HPDE6-E6E7 (cell line): ENCODE results near the gene SETD4.
"Not testable (repeated sequence)": the region's sequence is repeated elsewhere in the genome, so short reads cannot be mapped to it uniquely, and the experiment has no call there.

Experiments
- DNase-seq: peaks from one replicate; pipeline ENCODE4 v3.0.0; 2011; ENCODE audit warnings: missing footprints; ENCODE audit errors: extremely low spot score

Gene SETD4

DNA sequence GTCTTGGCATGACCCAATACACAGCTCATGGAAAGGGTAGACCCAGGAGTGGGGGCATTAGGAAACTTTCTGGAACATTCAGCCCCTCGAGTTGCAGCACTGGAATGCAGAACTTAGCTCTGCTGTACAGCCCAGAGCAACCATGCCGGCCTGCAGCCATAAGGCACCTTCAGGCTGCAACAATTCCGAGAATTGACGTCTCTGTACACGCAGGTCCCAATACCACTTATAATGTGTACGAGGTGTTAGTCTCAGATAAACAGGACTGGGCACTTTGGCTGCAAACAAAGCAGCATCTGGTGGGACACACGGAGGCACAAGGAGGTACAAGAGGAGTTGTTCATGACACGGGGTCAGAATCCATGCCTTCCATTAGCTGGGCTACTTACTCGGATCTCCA is 17.4 kb upstream of the SETD4 start:
- DNase-seq: no peak

GRCh38 chr21:36076878-36077655 is 16.7 kb upstream of the SETD4 start:
- no peak for DNase-seq

DNA sequence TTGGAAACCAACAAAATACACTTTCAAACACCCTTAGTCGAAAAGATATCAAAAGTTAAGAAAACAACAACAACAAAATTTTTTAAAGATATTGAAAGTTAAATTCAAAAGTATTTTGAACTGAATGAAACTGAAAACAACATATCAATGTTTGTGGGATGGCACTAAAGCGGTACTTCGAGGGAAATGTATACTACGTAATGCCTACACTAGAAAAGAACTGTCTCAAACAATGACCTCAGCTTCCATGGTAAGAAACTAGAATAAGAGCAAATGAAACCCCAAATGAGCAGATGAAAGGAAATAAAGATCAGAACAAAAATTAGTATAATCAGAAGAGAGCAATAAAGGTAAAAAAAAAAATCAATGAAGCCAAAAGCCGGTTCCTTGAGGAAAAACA is 15.6 kb upstream of the SETD4 start:
- no peak for DNase-seq

DNA sequence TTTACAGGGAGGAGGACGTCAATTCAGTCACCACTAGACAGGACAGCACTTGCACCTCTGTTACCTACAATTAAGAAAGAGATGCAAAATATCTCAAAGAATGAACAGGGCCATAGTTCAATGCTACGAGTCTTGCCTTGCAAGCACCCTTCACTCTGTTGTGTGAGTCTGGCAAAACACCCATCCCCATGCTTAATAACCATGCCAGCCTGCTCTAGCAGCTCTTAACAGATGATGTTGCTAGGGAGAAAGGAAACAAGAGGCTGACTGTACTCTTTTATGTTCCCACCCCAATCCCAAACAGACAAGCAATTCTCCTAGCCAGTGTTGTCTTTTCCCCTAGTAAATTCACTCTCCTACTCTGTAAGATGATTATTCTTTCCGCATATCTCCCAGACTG is 14.8 kb upstream of the SETD4 start:
- DNase-seq: no peak

GRCh38 chr21:36073911-36074310 is 13.6 kb upstream of the SETD4 start:
- not testable (repeated sequence) for DNase-seq

GRCh38 chr21:36073181-36073580 is 12.9 kb upstream of the SETD4 start:
- no peak for DNase-seq

- no peak for DNase-seq
Observed at GRCh38 chr21:36072453-36073162, 12.3 kb upstream of the SETD4 start.

- DNase-seq: no peak
Observed at GRCh38 chr21:36070999-36071398, 10.7 kb upstream of the SETD4 start.

GRCh38 chr21:36069713-36070583 is 9.6 kb upstream of the SETD4 start, which contains the start of gene CBR1:
TSS of gene CBR1 (plus strand) at chr21:36070024. CDS start at chr21:36070116, 92 bp downstream.
- DNase-seq: peak; percentile 73

DNA sequence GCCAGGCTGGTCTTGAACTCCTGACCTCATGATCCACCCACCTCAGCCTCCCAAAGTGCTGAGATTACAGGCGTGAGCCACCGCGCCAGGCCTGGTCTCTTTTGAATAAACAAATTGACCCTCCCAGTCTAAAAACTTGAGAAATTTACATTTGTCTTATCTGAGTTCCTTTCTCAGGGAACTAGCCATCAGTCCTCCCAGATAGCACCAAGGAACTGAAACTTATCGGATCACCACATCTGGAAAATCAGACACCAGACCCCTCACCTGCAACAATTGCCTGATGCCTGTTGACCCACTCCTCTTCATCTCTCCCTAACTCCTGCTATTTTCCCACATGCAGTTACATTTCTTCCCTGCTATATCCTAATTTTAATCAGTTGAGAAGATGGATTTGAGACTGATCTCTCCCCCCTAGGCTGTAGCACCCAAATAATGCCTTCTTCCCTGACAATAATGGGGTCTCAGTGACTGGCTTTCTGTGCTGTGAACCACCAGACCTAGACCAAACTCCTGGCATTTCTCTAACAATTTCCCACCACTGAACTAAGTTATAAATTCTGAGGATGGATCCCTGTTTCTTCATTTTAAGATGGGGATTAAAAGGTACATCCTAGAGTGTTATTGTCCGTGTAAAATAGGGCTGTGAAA is 8.5 kb upstream of the SETD4 start:
- no peak for DNase-seq

GRCh38 chr21:36065497-36066036 is 5.2 kb upstream of the SETD4 start:
- DNase-seq: no peak

DNA sequence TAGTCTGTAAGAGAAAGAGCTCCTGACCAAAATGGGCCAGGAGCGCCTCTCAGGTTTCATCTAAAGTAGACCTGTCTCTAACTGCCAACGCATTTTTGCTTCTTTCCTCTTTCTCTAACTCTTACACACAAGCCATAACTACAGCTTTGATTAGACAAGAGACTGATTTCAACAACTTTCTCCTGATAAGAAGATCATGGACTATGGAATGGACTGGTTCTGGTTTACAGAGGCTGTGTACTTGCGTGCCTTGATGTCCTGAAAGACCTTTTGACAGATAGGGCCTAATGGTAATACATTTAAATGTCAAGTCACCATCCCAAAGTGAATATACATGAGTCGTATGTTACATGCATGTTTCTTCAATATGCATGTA is 3.7 kb upstream of the SETD4 start:
- no peak for DNase-seq

DNA sequence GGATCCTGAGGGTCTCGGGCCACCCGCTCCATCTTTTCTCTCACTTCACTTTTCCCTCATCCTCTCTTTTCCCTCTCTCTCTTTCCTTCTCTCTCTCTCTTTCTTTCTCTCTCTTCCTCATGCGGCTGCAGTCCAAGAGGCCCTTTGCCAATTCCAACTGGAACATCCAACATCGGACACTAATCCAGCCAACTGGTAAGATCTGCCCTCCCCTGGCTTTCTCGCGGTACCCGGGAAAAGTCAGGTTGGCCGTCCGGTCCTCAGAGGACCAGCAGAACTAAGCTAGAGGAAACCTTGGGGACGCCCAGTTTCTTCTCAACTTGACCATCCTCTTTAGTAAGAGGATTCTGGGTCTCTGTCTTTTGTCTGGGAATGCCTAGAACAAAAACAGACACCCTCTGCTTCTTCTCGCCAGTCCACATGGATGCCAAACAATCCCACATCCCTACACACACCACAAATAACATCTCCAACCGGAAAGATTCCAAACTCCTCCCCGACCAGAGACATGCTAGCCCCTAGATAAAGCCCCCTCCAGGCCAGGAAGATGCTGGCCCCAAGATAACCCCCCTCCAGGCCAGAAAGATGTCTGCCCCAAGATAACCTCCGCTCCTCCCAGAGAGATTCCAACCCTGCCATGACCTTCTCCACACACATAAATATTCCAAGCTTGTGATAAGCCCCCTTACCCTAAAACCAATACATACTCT is 3.2 kb upstream of the SETD4 start:
- DNase-seq: no peak

DNA sequence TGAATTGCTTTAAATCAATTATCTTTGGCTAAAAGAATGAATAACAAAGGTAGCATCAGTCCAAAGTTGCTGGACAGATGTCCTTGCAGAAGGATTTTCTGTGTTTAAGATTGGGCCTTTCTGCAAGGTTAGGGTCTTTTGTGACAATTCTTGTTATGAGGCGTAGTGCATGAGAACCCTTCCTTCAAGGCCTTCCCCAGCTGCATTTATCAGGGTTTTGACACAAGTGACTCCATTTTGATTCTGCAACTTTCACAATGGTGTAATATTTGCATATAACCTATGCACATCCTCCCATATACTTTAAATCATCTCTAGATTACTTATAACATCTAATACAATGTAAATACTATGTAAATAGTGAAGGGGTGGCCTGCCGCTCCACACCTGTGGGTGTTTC is 1.1 kb upstream of the SETD4 start:
- DNase-seq: no peak

- DNase-seq: peak; percentile 21
Observed at GRCh38 chr21:36059823-36060158, 535 bp downstream of the SETD4 start.

GRCh38 chr21:36055551-36055950 is 4.8 kb downstream of the SETD4 start:
- no peak for DNase-seq

DNA sequence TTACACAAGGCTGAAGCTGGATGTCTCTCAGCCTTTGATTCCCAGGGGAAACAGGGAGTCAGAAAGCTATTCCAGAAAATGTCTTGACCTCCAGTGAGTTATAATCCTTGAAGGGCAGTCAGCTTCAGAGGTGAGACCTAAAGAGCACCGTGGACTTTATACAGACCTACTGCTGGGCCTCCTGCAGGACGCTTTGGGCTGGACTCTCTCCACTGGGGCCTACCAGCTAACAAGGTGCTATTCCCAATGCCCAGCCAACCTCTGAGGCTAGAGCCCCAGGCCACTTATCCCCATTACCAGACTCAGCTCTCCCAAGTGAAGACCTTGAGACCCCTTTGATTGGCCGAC is 6.6 kb downstream of the SETD4 start:
- no peak for DNase-seq

- no peak for DNase-seq
Observed at GRCh38 chr21:36052860-36053714, 7.2 kb downstream of the SETD4 start.

- DNase-seq: no peak
Observed at GRCh38 chr21:36048357-36048756, 12.0 kb downstream of the SETD4 start.

DNA sequence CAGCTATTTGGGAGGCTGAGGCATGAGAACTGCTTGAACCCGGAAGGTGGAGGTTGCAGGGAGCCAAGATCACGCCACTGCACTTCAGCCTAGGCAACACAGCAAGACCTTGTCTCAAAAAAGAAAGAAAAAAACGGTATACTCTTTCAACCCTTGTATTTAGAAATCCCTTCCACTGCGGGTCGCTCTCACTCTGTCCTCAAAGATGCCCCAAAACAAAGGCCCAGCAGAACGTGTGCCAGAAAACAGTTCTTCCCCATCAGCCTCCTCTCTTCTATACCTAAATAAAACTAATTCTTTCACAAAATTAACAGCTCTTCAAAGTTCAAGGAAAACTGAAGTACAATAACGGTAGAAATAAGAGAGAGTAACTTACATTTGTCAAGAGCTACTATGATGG is 13.2 kb downstream of the SETD4 start:
- no peak for DNase-seq
